Measurements from ENCODE around the gene NXPH4.

- TF ChIP-seq, protein P1, sequence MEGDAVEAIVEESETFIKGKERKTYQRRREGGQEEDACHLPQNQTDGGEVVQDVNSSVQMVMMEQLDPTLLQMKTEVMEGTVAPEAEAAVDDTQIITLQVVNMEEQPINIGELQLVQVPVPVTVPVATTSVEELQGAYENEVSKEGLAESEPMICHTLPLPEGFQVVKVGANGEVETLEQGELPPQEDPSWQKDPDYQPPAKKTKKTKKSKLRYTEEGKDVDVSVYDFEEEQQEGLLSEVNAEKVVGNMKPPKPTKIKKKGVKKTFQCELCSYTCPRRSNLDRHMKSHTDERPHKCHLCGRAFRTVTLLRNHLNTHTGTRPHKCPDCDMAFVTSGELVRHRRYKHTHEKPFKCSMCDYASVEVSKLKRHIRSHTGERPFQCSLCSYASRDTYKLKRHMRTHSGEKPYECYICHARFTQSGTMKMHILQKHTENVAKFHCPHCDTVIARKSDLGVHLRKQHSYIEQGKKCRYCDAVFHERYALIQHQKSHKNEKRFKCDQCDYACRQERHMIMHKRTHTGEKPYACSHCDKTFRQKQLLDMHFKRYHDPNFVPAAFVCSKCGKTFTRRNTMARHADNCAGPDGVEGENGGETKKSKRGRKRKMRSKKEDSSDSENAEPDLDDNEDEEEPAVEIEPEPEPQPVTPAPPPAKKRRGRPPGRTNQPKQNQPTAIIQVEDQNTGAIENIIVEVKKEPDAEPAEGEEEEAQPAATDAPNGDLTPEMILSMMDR (conservative IDR thresholded peaks at IDR 0.05; ENCODE audit: low read depth, low read length): no peak
- TF ChIP-seq EZH2 (IDR thresholded peaks at IDR 0.05; ENCODE audit: borderline replicate concordance, low read depth, low read length, poor library complexity, severe bottlenecking): no peak
These were observed 14.0 kb downstream of the NXPH4 start for GRCh38 chr12:57230381-57231155.

Data from A673 (cell line).